Uterus (tissue), 2 donors: Measurements from ENCODE around the gene GM2A.

Source experiments
- CTCF ChIP-seq, 4 experiments: fragments of 200-600 bp in 2 of 4; fragments of 450-650 bp in 2 of 4; sonication (generic) in 2 of 4; IDR thresholded peaks; one replicate each; pipeline ENCODE4 v1.5.1; 2016 to 2019; ENCODE audit warnings: antibody characterized with exemption in 4 of 4, mild to moderate bottlenecking in 2 of 4, moderate library complexity in 1 of 4
- POLR2A ChIP-seq, 2 donors: fragments of 450-650 bp; IDR thresholded peaks; one replicate each; pipeline ENCODE4 v1.6.1; 2016; ENCODE audit warnings: antibody characterized with exemption in 2 of 2, mild to moderate bottlenecking in 1 of 2, moderate library complexity in 1 of 2

- TF ChIP-seq CTCF (IDR thresholded peaks at IDR 0.05) (no peak), POLR2A (IDR thresholded peaks at IDR 0.05) (no peak)
These were observed 47.6 kb upstream of the GM2A start for GRCh38 chr5:151205411-151205810.
